GM19239 (cell line): ENCODE results near the gene SLC39A11.
"Not testable (repeated sequence)": the region's sequence is repeated elsewhere in the genome, so short reads cannot be mapped to it uniquely, and the experiment has no call there.

Source experiments
- DNase-seq: peaks from one replicate; pipeline ENCODE4 v3.0.0; 2011; ENCODE audit warnings: low spot score; ENCODE audit not compliant: insufficient read length
- FAIRE-seq: peaks from 2 replicates; lab custom pipeline; 2011; peaks lifted over from hg19 to GRCh38; lab: Jason Lieb, UNC

The SLC39A11 gene

GRCh38 chr17:72822358-72823023 is 270.0 kb downstream of the SLC39A11 start:
- DNase-seq (peak; percentile 5), FAIRE-seq (no peak)

- no peak for FAIRE-seq
- no peak for DNase-seq
Measured at GRCh38 chr17:72816406-72816805, 276.1 kb downstream of the SLC39A11 start.

GRCh38 chr17:72813481-72813880 is 279.0 kb downstream of the SLC39A11 start:
- FAIRE-seq (no peak), DNase-seq (no peak)

- DNase-seq (no peak), FAIRE-seq (no peak)
Measured at GRCh38 chr17:72812823-72813222, 279.7 kb downstream of the SLC39A11 start.

GRCh38 chr17:72811976-72812687 is 280.4 kb downstream of the SLC39A11 start:
- FAIRE-seq (no peak), DNase-seq (no peak)

GRCh38 chr17:72810991-72811508 is 281.4 kb downstream of the SLC39A11 start:
- no peak for FAIRE-seq

GRCh38 chr17:72806011-72806410 is 286.5 kb downstream of the SLC39A11 start:
- FAIRE-seq (no peak), DNase-seq (no peak)

More at GRCh38 chr17:72810991-72811508, 281.4 kb downstream of the SLC39A11 start:
- DNase-seq, result no peak

- DNase-seq (no peak), FAIRE-seq (no peak)
Measured at GRCh38 chr17:72804949-72805707, 287.4 kb downstream of the SLC39A11 start.

- no peak for DNase-seq
- FAIRE-seq, result no peak
Measured at GRCh38 chr17:72802726-72803125, 289.8 kb downstream of the SLC39A11 start.

- no peak for FAIRE-seq
Measured at GRCh38 chr17:72797142-72797541, 295.3 kb downstream of the SLC39A11 start.

GRCh38 chr17:72795941-72796340 is 296.5 kb downstream of the SLC39A11 start:
- FAIRE-seq (no peak), DNase-seq (no peak)

More at GRCh38 chr17:72797142-72797541, 295.3 kb downstream of the SLC39A11 start:
- DNase-seq, result no peak

GRCh38 chr17:72794152-72794551 is 298.3 kb downstream of the SLC39A11 start:
- FAIRE-seq, result no peak
- no peak for DNase-seq

- FAIRE-seq (no peak), DNase-seq (no peak)
Measured at GRCh38 chr17:72792771-72793170, 299.7 kb downstream of the SLC39A11 start.

GRCh38 chr17:72790190-72790589 is 302.3 kb downstream of the SLC39A11 start:
- FAIRE-seq, result no peak
- no peak for DNase-seq

- FAIRE-seq (no peak), DNase-seq (no peak)
Measured at GRCh38 chr17:72789711-72790110, 302.8 kb downstream of the SLC39A11 start.

GRCh38 chr17:72788950-72789585 is 303.4 kb downstream of the SLC39A11 start:
- no peak for DNase-seq
- FAIRE-seq, result no peak

GRCh38 chr17:72786209-72786608 is 306.3 kb downstream of the SLC39A11 start:
- FAIRE-seq, result no peak

GRCh38 chr17:72782985-72783701 is 309.3 kb downstream of the SLC39A11 start:
- FAIRE-seq (no peak), DNase-seq (no peak)

More at GRCh38 chr17:72786209-72786608, 306.3 kb downstream of the SLC39A11 start:
- no peak for DNase-seq

- not testable (repeated sequence) for DNase-seq, FAIRE-seq
Measured at GRCh38 chr17:72782437-72782836, 310.1 kb downstream of the SLC39A11 start.
